HepG2 (cell line): ENCODE data around the gene NADK2. TPM values are rescaled to one million over a fixed set of nuclear protein-coding genes. Genes with fewer than 3 reads are reported as not detected.

Experiments
- ATAC-seq: fragments of 200-7000 bp; cut with Tn5 transposase; 3 replicates; pipeline ENCODE4 v1.9.1; 2020; ENCODE audit warnings: mild to moderate bottlenecking, moderate library complexity
- BruUV-seq: library from RNA; stranded (reverse); fragments of 400-500 nt; replicated peaks from 2 replicates; lab custom pipeline; 2021; lab: Mats Ljungman, UMichigan
- CTCF ChIA-PET: fragments of 300-600 bp; formaldehyde crosslinking; extraction: SDS; loops from one replicate; lab custom pipeline; 2021; ENCODE audit warnings: low total read pairs, inconsistent platforms, low intra/inter-chr PET ratio; lab: Yijun Ruan, JAX
- POLR2A ChIA-PET: fragments of 350-600 bp; sonication (Branson Sonifier 250); formaldehyde crosslinking; loops from one replicate; lab custom pipeline; 2020; ENCODE audit warnings: antibody characterized with exemption, inconsistent platforms; lab: Yijun Ruan, JAX
- DNase-seq: peaks from one replicate; pipeline ENCODE4 v3.0.0-alpha.2; 2015; ENCODE audit warnings: low spot score
- FAIRE-seq: peaks from 3 replicates; lab custom pipeline; 2011; peaks lifted over from hg19 to GRCh38; lab: Jason Lieb, UNC
- H2AFZ ChIP-seq: one replicate; pipeline ENCODE4 v1.6.1; 2011; ENCODE audit warnings: low read length, inconsistent platforms
- H3K27ac ChIP-seq: fragments of 300-600 bp; 3 replicates; pipeline ENCODE4 v1.8.0; 2011; ENCODE audit warnings: mixed run types, mild to moderate bottlenecking, mixed read lengths, low read length, inconsistent platforms; ENCODE audit not compliant: insufficient read depth; ENCODE audit errors: extremely low read length
- H3K27me3 ChIP-seq, 2 experiments: fragments of 200-600 bp in 1 of 2; 2 replicates in 1 of 2; 3 replicates in 1 of 2; pipeline versions ENCODE4 v1.6.0 to v1.8.0; 2011; ENCODE audit warnings: low read length in 2 of 2, mild to moderate bottlenecking in 2 of 2, moderate library complexity in 2 of 2, inconsistent platforms in 1 of 2; ENCODE audit not compliant: insufficient read depth in 2 of 2, control insufficient read depth in 1 of 2
- H3K36me3 ChIP-seq, 2 experiments: fragments of 200-600 bp in 1 of 2; replicated peaks in 1 of 2; 2 replicates in 1 of 2; 3 replicates in 1 of 2; pipeline versions ENCODE4 v1.5.1 to v1.8.0; 2011; ENCODE audit warnings: low read length in 2 of 2, inconsistent platforms in 1 of 2; ENCODE audit not compliant: insufficient read depth in 2 of 2, control insufficient read depth in 1 of 2
- H3K4me1 ChIP-seq: 2 replicates; pipeline ENCODE4 v1.5.1; 2012; ENCODE audit warnings: low read length, inconsistent platforms; ENCODE audit not compliant: insufficient read depth
- H3K4me2 ChIP-seq: 2 replicates; pipeline ENCODE4 v1.6.0; 2011; ENCODE audit warnings: low read depth, low read length, inconsistent platforms
- H3K4me3 ChIP-seq, 3 experiments: fragments of 200-600 bp in 1 of 3; sonication (generic), shearing (Covaris generic) in 1 of 3; replicated peaks in 1 of 3; 2 replicates each; pipeline ENCODE4 v1.5.1; 2011 to 2016; ENCODE audit warnings: low read length in 3 of 3, inconsistent platforms in 2 of 3, low read depth in 2 of 3, mild to moderate bottlenecking in 2 of 3, control low read depth in 1 of 3, mixed read lengths in 1 of 3; ENCODE audit not compliant: insufficient read depth in 1 of 3
- H3K79me2 ChIP-seq: one replicate; pipeline ENCODE4 v1.6.1; 2011; ENCODE audit warnings: low read length, inconsistent platforms; ENCODE audit not compliant: insufficient read depth
- H3K9ac ChIP-seq: 2 replicates; pipeline ENCODE4 v1.6.0; 2011; ENCODE audit warnings: mild to moderate bottlenecking, low read depth, low read length, inconsistent platforms; ENCODE audit not compliant: insufficient read depth
- H3K9me3 ChIP-seq: 2 replicates; pipeline ENCODE4 v1.5.1; 2012; ENCODE audit warnings: mild to moderate bottlenecking, low read length
- H4K20me1 ChIP-seq: 2 replicates; pipeline ENCODE4 v1.6.0; 2011; ENCODE audit warnings: inconsistent platforms, mild to moderate bottlenecking, low read length, moderate library complexity; ENCODE audit not compliant: insufficient read depth
- AHR ChIP-seq: IDR thresholded peaks from 2 replicates; pipeline ENCODE4 v1.6.1; 2018; ENCODE audit warnings: missing genetic modification reagents, missing compliant biosample characterization
- CENPX ChIP-seq: sonication (generic); formaldehyde crosslinking; IDR thresholded peaks from 2 replicates; pipeline ENCODE4 v1.9.0; 2021; ENCODE audit warnings: mild to moderate bottlenecking, missing genetic modification reagents, moderate library complexity
- HBP1 ChIP-seq: IDR thresholded peaks from 2 replicates; pipeline ENCODE4 v1.6.1; 2016; ENCODE audit warnings: low read depth, control low read depth
- MAZ ChIP-seq, 2 experiments: sonication (generic) in 1 of 2; formaldehyde crosslinking in 1 of 2; IDR thresholded peaks; 2 replicates each; pipeline versions ENCODE4 v1.5.0 to v1.6.1; 2012 to 2020; ENCODE audit warnings: low read depth in 2 of 2, mild to moderate bottlenecking in 2 of 2, borderline replicate concordance in 1 of 2, improper control_type of control experiment in 1 of 2, low read length in 1 of 2, missing genetic modification reagents in 1 of 2, moderate library complexity in 1 of 2
- NFE2L2 ChIP-seq: fragments of 150-350 bp; IDR thresholded peaks from 2 replicates; pipeline ENCODE4 v1.6.1; 2014; ENCODE audit warnings: low read length
- PLRG1 ChIP-seq: fragments of 450-650 bp; conservative IDR thresholded peaks from 2 replicates; pipeline ENCODE4 v1.6.1; 2016
- POLR2AphosphoS2 ChIP-seq: IDR thresholded peaks from 2 replicates; pipeline ENCODE4 v1.6.1; 2011; ENCODE audit warnings: low read depth, low read length, improper control_type of control experiment
- SP5 ChIP-seq: IDR thresholded peaks from 2 replicates; pipeline ENCODE4 v1.6.1; 2016; ENCODE audit warnings: low read depth, borderline replicate concordance
- ZNF180 ChIP-seq: sonication (generic); formaldehyde crosslinking; IDR thresholded peaks from 2 replicates; pipeline ENCODE4 v1.4.0; 2020; ENCODE audit warnings: low read depth, missing genetic modification reagents, borderline replicate concordance
- ZNF33A ChIP-seq: sonication (generic); formaldehyde crosslinking; IDR thresholded peaks from 2 replicates; pipeline ENCODE4 v1.5.1; 2020; ENCODE audit warnings: missing genetic modification reagents, mild to moderate bottlenecking, moderate library complexity, borderline replicate concordance
- ZNF441 ChIP-seq: sonication (generic); formaldehyde crosslinking; IDR thresholded peaks from 2 replicates; pipeline ENCODE4 v1.7.0; 2021; ENCODE audit warnings: missing genetic modification reagents, borderline replicate concordance
- ZNF563 ChIP-seq: sonication (generic); formaldehyde crosslinking; IDR thresholded peaks from 2 replicates; pipeline ENCODE4 v1.8.0; 2022; ENCODE audit warnings: mild to moderate bottlenecking, moderate library complexity, missing genetic modification reagents
- ZNF83 ChIP-seq: sonication (generic); formaldehyde crosslinking; IDR thresholded peaks from 2 replicates; pipeline ENCODE4 v1.4.0; 2020; ENCODE audit warnings: missing genetic modification reagents, mild to moderate bottlenecking, borderline replicate concordance
- in situ Hi-C: cut with HindIII; loops from 2 replicates; pipeline ENCODE4 v1.10.0; 2017; ENCODE audit warnings: low pct_unique_long_range_greater_than_20kb; ENCODE audit not compliant: extremely low pct_ligation_motif_present
- intact Hi-C: fragments of 100-400 bp; cut with micrococcal nuclease; formaldehyde crosslinking; loops from one replicate; pipeline ENCODE4 v1.10.0; 2022; ENCODE audit not compliant: unreplicated experiment
- polyA plus RNA-seq, 8 experiments: library from polyadenylated mRNA; depleted of rRNA in 3 of 8; stranded (reverse) in 7 of 8; unstranded in 1 of 8; fragments of >200 nt; fragmentation: Illumina TruSeq in 4 of 8; extraction: Trizol in 4 of 8; gene quantifications; 2 replicates each; pipeline versions ENCODE4 v1.2.1 to v1.2.3, GENCODE V29; 2011 to 2016; ENCODE audit warnings: low read depth in 4 of 8, missing spikeins in 1 of 8, mixed read lengths in 1 of 8; ENCODE audit not compliant: insufficient read depth in 1 of 8
- total RNA-seq, 5 experiments: library from RNA; depleted of rRNA; stranded (reverse); fragments of >200 nt; fragmentation: Illumina TruSeq; extraction: Trizol; gene quantifications; 2 replicates each; pipeline ENCODE4 v1.2.3, GENCODE V29; 2016; ENCODE audit warnings: low read depth in 1 of 5
- TF ChIP-seq, protein P1 (sequence below): IDR thresholded peaks from 2 replicates; pipeline ENCODE4 v1.6.1; 2018; ENCODE audit warnings: missing genetic modification reagents

Gene NADK2
- total and polyA plus RNA-seq, 2 of the 13 experiments (the other 11 are each of a cell fraction or from before 2014, with no cell fraction given) = 13.9 to 71.4 TPM

DNA sequence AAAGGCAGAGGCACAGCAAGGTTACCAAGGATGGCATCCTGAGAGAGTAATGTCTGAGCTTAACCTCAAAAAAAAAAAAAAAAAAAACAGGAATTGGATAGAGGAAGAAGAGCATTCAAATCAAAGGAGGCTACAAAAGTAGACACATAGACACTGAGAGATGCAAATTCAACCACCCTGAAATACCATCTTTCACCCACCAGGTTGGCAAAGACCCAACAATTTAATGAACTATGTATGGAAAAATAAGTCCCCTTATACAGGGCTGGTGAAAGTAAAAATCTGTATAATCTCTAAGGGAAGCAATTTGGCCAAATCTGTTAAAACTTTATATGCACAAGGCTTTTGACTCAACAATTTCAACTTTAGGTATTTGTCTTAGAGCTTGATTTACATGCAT is 4.9 kb downstream of the NADK2 start:
- CTCF ChIA-PET = no interaction called here
- no peak for FAIRE-seq
- Histone ChIP-seq H4K20me1 (no peaks in the 10 kb centered on the region), H3K9me3 (no peaks in the 10 kb centered on the region), H3K27me3 (no peaks in the 10 kb centered on the region), H3K9ac (no peak overlapping the region), H3K4me3 (no peak overlapping the region), H3K27ac (no peak overlapping the region), H3K4me2 (no peak overlapping the region)
- intact Hi-C loops = no loop called here
- DNase-seq = no peak
- TF ChIP-seq ZNF180 (CRISPR knock-in tag) = no peak
- no peak for TF ChIP-seq MAZ (IDR thresholded peaks at IDR 0.05; ENCODE audit: borderline replicate concordance, low read depth, low read length)
- TF ChIP-seq MAZ (CRISPR knock-in tag; IDR thresholded peaks at IDR 0.05; ENCODE audit: low read depth) = no peak
- no peak for TF ChIP-seq HBP1 (CRISPR knock-in tag)
- no peak for TF ChIP-seq ZNF83
- TF ChIP-seq PLRG1 = no peak
- no peak for TF ChIP-seq AHR
- no peak for TF ChIP-seq CENPX (CRISPR knock-in tag)
- no peak for TF ChIP-seq SP5 (CRISPR knock-in tag)
- TF ChIP-seq NFE2L2 = no peak
- no peak for TF ChIP-seq ZNF33A
- TF ChIP-seq ZNF441 (CRISPR knock-in tag) = no peak
- TF ChIP-seq, protein P1, sequence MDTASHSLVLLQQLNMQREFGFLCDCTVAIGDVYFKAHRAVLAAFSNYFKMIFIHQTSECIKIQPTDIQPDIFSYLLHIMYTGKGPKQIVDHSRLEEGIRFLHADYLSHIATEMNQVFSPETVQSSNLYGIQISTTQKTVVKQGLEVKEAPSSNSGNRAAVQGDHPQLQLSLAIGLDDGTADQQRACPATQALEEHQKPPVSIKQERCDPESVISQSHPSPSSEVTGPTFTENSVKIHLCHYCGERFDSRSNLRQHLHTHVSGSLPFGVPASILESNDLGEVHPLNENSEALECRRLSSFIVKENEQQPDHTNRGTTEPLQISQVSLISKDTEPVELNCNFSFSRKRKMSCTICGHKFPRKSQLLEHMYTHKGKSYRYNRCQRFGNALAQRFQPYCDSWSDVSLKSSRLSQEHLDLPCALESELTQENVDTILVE (CRISPR knock-in tag) = no peak
- TF ChIP-seq POLR2AphosphoS2 = no peak
- TF ChIP-seq ZNF563 (CRISPR knock-in tag) = no peak
- TF ChIP-seq, all 625 proteins: peak for 0
- no TSS peak for BruUV-seq
- peaks cover 45% of the 10 kb centered on the region for H3K4me1 ChIP-seq
- POLR2A ChIA-PET = interaction anchor here (1.0 to 1.3 kb wide), 2 partner anchors 55 to 167 kb away, joined by 3 read pairs; no protein-coding TSS in a partner anchor
- no peak overlapping the region for H2AFZ ChIP-seq
- in situ Hi-C loops = no loop called here
- H3K79me2 ChIP-seq = peaks cover 76% of the 10 kb centered on the region
- no peaks in the 10 kb centered on the region for H3K36me3 ChIP-seq
- ATAC-seq = no peak
